GM12864 (cell line): ENCODE results near the gene CDC27.
"Not testable (repeated sequence)": the region's sequence is repeated elsewhere in the genome, so short reads cannot be mapped to it uniquely, and the experiment has no call there.

ENCODE experiments used
- DNase-seq: peaks from one replicate; pipeline ENCODE4 v3.0.0-alpha.2; 2011; ENCODE audit warnings: low read depth
- H3K4me3 ChIP-seq: 2 replicates; pipeline ENCODE4 v1.5.1; 2011; ENCODE audit warnings: mild to moderate bottlenecking, low read depth, low read length, control low read depth
- TF ChIP-seq, protein P1 (sequence below): IDR thresholded peaks from 2 replicates; pipeline ENCODE4 v1.5.1; 2011; ENCODE audit warnings: low read depth, mild to moderate bottlenecking, moderate library complexity, low read length, control low read depth, inconsistent platforms; ENCODE audit errors: missing control alignments

Gene CDC27

DNA sequence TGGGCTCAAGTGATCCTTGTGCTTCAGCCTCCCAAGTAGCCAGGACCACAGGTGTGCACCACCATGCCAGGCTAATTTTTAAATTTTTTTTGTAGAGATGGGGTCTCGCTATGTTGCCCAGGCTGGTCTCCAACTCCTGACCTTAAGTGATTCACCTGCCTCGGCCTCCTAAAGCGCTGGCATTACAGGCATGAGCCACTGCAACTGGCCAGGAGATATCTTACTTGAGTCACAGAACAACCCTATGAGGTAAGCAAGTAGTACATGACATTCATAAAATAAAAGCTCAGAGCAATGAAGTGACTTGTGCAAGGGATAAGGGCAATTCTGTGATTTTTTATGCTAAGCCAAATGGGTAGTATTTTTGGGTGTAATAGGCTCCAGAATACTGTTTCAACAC, 57.3 kb downstream of the CDC27 start:
- no peak for DNase-seq
- TF ChIP-seq, protein P1, sequence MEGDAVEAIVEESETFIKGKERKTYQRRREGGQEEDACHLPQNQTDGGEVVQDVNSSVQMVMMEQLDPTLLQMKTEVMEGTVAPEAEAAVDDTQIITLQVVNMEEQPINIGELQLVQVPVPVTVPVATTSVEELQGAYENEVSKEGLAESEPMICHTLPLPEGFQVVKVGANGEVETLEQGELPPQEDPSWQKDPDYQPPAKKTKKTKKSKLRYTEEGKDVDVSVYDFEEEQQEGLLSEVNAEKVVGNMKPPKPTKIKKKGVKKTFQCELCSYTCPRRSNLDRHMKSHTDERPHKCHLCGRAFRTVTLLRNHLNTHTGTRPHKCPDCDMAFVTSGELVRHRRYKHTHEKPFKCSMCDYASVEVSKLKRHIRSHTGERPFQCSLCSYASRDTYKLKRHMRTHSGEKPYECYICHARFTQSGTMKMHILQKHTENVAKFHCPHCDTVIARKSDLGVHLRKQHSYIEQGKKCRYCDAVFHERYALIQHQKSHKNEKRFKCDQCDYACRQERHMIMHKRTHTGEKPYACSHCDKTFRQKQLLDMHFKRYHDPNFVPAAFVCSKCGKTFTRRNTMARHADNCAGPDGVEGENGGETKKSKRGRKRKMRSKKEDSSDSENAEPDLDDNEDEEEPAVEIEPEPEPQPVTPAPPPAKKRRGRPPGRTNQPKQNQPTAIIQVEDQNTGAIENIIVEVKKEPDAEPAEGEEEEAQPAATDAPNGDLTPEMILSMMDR, result no peak

DNA sequence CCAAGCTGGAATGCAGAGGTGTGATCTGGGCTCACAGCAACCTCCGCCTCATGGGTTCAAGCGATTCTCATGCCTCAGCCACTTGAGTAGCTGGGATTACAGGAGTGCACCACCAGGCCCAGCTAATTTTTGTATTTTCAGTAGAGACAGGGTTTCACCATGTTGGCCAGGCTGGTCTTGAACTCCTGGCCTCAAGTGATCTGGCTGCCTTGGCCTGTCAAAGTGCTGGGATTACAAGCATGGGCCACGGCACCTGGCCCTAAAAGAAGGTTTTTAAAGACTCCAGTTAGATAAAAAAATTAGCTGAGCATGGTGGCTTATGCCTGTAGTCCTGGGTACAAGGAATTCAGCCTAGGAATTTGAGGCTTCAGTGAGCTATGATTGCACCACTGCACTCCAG, 62.3 kb downstream of the CDC27 start:
- not testable (repeated sequence) for H3K4me3 ChIP-seq, DNase-seq

More for the DNA sequence above, 57.3 kb downstream of the CDC27 start:
- H3K4me3 ChIP-seq, result no peak overlapping the region

DNA sequence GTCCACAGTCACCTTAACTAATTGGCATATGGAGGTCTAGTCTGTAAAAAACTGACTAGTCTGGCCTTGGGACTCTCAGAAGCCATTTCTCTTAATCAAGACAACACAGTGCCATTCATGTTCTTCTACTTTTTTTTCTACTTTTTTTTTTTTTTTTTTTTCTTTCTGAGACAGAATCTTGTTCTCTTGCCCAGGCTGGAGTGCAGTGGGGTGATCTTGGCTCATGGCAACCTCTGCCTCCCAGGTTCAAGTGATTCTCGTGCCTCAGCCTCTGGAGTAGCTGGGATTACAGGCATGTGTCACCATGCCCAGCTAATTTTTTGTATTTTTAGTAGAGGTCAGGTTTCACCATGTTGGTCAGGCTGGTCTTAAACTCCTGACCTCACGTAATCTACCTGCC, 65.8 kb downstream of the CDC27 start:
- H3K4me3 ChIP-seq, DNase-seq: not testable (repeated sequence)

DNA sequence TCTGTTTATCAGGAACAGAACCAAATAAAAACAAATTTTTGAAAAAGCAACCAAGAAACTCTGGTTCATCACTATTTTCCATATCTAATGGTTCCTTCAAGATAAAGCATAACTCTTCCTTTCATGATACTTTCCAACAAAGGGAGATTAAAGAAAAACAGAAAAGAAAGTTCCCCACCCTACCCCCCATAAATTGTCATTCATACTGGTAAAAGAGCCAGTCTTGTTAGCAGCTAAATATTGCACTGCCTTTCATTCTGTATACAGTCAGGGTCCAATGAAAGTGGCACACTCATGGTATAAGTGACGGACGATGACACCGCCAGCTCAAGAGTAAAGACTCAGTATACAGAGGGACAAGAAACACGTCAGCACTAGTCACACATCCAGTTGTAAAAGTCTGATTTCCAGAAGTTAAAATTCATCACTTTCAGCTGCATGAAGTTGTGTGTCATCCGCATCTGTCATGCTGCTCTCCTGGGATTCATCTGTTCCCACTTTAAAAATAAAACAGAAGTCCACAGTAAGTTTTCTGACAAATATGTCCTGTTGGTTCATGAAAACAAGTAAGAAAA, 68.5 kb downstream of the CDC27 start:
- no peak overlapping the region for H3K4me3 ChIP-seq
- no peak for DNase-seq
- TF ChIP-seq, protein P1, result no peak

DNA sequence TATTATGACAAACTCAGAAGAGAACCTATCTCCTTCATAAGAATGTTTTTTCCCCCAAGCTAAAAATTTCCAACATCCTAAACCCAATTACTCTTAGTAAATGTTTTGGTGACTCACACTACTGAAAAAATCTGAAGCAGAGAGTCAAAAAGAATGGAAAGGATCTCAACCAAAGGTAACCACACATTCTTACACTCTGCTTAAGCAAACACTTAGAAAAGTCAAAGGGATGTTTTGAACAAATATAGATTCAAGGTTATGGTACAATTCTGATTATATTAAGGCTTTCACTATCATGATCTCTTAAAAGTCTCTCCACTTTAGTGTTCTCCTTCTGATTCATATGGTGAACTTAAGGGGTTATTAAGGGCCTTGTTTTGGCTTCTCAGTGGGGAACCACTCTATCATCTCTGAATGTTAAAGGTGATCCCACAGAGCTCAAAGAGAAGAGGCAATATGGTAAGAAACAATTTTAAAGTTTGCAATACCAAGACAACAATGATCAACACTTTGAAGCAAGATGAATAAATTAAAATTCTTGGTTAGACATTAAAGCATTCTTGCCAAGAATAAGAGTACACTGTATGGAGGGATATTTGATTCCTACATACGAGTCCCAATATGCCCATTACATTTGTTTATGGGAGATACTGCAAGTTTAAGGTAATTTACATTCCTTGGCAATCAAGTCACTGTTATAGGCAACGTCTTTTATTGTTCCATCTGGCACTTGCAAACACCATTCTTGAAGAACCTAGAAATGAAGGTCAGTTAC, 69.2 kb downstream of the CDC27 start:
- no peak for DNase-seq
- H3K4me3 ChIP-seq, result no peak overlapping the region
- TF ChIP-seq, protein P1, result no peak

DNA sequence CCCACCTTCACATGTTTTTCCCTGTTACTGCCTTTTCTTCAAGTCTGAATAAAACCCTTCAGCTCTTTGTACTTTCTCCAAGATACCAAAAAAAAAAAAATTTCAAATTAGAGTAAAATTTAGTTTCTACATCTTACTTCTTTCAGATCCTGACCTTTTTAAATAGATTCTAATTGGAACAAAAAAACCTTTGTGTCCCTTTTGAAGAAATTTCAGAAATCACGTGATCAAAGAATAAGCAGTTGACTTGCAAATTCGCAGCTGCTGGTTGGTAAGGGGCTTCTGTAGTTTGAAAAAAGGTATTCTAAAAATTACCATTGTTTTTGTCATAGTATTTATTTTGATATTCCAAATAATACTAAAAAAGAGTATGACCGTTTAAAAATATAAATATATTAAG, 71.7 kb downstream of the CDC27 start:
- TF ChIP-seq, protein P1, result no peak
- H3K4me3 ChIP-seq, result no peak overlapping the region
- DNase-seq, result no peak

DNA sequence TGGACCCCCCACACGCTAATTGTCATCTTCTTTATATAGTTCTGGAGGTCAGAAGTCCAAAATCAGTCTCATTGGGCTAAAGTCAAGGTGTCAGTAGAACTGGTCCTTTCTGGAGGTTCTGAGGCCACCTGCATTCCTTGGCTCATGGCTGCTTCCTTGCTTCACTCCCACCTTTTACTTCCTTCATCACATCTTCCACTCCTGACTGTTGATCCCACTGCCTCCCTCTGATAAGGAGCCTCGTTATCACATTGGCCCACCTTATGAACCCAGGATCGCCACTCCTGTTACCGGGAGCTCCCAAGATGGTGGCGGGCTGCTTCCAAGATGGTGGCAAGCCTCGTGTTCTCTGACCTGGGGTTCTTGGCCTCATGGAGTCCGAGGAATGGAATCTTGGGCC, 83.0 kb downstream of the CDC27 start:
- TF ChIP-seq, protein P1, result no peak
- H3K4me3 ChIP-seq, result no peak overlapping the region
- DNase-seq, result no peak

DNA sequence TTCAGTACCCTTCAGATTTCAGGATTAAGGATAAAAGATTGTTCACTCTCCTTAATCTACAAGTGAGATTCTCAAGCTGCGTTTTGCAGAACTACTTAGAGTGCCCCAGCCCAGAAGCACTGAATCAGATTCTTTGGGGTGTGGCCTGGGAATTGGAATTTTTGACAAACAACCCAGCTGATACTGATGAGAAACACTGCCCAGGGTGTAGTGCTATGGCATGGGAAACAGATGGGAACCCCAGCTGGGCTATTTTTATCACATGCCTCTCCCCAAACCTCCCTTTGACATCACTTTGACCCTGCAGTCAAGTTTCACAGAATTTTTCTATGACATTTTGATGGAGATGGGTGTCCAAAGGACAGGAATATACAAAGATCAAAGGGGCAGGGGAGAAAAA, 83.8 kb downstream of the CDC27 start:
- not testable (repeated sequence) for DNase-seq, H3K4me3 ChIP-seq
